Hematopoietic multipotent progenitor cell treated with erythropoietin and hydrocortisone succinate and interleukin-3 and kit ligand, for 15 days (in vitro differentiated cells): ENCODE results near the gene UBE2G1.

Experiments used
- DNase-seq: peaks from one replicate; pipeline ENCODE4 v3.0.0-alpha.2; 2015; ENCODE audit warnings: low spot score

The UBE2G1 gene

DNA sequence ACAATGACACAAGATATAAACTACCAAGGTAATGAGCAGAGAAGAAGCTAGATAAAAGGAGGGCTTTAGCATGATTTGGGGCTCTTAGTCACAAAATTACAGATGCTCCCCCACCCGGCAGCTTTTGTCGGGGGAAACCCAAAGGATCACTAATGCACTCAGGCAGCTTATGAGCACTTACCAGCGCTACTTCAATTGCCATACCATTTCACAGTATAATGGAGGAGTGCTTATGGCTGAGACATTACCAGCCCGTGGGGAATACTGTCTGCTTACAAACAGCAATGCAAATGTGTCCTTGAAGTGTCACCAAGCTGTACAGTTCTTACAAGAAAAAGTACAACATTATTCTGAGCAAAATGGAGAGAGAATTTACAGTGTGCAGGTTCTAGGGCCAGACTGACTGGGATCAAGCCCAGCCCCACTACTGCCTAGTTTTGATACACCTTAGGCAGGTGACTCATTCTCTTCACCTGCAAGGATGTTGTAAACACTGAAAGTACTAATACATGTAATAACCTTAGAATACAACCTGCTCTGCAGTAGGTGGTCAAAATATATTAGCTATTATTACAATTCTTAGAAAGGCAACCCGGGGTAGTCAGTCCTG is 119.0 kb downstream of the UBE2G1 start:
- DNase-seq, result no peak

DNA sequence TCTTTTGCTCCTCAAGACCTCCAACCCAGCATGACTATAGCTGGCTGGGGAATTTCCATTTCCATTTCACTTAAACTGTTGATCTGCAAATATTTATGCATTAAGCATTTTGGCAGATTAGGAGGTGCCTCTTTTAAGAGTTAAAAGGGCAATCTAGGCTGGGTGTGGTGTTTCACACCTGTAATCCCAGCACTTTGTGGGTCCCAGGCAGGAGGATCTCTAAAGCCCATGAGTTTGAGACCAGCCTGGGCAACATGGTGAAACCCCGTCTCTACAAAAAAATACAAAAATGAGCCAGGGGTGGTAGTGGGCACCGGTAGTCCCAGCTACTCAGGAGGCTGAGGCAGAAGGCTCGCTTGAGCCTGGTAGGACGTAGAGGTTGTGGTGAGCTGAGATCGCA is 119.8 kb downstream of the UBE2G1 start:
- DNase-seq, result no peak

DNA sequence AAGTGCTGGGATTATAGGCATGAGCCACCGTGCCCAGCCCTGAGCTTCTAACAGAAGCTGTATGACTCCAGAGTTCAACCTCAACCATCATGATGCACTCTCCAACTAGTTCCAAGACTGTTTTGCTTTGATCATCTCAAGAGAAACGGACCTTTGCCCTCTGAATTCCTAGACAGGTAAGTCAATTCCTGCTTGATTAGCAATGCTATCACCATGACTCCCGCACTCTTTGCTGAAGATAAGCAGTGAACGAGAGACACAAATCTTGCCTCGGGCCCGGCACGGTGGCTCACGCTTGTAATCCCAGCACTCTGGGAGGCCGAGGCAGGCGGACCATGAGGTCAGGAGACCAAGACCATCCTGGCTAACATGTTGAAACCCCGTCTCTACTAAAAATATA is 124.9 kb downstream of the UBE2G1 start:
- DNase-seq, result no peak

DNA sequence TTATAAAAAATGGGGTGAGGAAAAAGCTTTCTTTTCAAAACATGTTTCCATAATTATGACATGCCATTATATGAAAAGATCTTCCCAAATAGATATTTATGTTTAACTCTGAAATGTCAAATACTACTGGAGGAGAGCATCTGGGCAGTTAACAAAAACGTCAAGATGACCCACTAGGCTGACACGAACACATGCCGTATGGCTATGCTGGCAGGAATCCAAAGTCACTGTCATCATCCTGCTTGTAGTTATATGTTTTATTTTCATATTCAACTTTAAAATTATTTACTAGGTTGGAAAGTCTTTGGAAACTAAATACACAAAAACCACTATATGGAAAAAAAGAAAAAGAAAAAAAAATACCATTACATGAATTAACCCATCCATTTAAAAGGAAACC is 130.0 kb downstream of the UBE2G1 start:
- DNase-seq, result no peak

DNA sequence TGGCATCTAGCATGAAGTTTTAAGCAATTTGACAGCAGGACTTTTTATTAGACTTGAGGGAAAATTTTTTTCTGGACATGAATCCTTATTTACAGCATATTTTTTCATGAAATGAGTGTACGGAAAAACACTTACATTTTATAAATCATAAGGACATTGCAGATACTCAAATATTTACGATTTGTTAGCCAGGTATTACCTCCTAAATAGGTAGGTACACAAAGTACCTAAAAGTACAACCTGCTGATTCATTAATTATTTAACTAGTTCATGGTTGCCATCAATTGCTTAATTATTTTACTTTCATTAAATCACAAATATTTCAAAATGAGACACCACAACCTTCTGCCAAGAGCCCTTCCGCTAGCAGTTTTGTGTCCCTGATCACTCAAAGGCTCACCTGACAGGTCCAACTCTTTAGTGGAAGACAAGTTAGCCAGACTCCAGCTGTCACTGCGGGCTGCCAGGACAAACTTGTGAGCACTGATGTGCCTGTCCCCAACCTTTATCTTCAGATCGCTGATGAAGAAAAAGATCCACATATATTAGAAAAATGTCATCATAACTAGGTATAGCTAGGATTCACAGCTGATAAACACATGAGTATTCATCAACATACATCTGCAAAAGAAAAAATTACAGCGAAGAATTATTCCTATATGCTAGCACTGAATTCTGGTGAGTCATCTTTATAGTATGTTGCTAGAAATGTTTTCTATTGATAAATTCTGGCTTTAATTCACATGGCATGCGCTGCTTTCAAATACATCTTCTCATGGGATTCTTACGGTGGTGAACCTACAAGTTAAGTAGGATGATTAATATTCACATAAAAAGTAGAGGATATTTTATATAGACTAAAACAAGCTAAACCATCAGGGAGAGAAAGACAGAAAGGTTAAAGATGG is 130.8 kb downstream of the UBE2G1 start:
- no peak for DNase-seq

DNA sequence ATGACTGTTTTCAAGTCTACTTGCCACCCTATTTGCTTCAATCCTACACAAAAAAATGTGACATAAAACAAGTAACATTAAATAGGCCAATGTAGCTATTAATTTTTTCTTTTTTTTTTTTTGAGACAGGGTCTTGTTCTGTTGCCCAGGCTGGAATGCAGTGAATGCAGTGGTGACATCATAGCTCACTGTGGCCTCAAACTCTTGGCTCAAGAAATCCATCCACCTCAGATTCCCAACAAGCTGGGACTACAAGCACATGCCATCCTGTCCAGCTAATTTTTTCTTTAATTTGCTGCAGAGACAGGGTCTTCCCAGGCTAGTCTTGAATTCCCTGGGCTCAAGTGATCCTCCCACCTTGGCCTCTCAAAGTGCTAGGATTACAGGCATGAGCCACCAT is 132.1 kb downstream of the UBE2G1 start:
- DNase-seq, result no peak

DNA sequence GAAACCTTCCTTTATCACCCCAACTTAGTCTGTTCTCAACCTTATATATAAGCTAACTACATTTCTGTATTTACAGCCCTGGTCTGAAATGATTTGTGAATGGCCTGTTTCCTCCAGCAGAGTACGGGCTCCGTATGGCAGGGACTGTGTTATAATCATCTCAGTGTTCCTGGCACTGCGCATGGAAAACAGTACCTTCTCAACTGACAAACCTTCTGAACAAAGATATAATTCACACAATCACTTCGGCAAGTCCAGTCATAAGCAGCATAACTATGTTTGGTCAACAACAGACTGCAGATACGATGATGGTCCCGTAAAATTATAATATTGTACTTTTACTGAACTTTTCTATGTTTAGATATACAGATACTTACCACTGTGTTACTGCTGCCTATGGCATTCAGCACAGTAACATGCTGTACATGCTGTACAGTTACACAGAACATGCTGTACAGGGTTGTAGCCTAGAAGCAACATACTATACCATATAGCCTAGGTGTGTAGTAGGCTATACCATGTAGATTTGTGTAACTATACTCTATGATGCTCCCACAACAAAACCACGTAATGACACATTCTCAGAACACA is 132.7 kb downstream of the UBE2G1 start:
- no peak for DNase-seq

DNA sequence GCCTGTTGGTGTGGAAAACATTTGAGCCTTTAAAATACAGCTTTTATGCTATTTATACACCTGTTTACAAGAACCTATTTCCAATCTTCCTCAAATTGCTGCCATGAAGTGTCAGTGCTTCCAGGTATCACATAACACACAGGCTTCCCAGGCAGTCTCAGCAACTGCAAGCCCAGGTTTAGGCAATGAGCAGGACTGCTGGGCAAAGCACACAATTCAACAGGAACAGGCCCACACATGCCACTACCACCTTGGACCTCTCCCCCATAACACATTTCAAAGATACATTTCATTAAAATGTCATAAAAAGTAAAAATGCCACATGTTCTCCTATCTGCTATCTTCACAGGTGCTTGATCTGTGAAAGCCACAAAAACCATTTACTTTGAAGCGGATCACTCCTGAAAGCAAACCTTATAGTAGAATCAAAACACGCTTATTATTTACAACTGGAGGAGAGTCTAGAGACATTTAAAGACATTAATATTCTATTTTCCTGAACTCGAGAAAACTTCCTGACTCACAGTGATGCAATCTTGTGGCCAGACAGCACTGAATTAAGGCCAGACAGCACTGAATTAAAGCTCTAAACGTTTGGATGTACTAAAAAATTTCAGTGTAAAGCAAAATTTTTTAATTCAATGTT is 134.2 kb downstream of the UBE2G1 start:
- DNase-seq, result no peak

DNA sequence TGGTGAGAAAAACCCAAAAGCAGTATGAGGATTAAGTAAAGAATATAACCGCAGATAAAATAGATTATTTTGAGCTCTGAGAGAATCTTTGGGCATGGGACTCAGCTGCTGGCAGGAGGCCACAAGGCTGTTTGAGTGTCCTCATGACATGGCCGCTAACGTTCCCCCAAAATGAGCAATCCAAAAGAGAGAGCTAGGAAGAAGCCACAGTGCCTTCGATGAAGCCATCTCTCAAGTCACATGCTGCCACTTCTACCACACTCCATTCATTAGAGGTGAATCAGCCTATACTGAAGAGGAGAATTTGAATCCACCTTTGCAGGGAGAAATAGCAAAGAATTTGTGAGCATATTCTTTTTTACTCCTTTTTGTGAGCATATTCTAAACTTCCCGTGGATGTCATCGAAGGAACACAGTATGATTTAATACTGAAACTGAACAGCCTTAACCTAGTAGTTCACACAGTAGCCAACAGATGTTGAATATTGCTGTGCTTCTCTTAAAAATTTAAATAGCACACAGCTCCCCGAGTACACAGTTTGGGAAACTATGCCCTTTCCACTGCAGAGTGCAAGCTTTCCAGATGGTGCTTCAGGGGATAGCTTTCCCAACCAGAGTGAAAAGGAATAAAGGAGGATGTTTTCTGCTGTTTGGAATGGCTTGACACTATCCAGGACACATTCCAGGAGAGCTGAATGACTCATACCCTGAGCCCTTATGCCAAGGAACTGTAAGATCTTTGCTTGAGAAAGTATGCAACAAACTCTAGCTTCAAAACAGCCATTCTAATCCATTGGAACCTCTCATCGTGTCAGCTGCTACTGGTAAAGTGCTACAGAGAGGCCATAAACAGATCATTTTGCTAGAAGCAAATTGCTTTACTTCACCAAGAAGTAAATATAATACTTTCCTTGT is 136.6 kb downstream of the UBE2G1 start:
- no peak for DNase-seq

DNA sequence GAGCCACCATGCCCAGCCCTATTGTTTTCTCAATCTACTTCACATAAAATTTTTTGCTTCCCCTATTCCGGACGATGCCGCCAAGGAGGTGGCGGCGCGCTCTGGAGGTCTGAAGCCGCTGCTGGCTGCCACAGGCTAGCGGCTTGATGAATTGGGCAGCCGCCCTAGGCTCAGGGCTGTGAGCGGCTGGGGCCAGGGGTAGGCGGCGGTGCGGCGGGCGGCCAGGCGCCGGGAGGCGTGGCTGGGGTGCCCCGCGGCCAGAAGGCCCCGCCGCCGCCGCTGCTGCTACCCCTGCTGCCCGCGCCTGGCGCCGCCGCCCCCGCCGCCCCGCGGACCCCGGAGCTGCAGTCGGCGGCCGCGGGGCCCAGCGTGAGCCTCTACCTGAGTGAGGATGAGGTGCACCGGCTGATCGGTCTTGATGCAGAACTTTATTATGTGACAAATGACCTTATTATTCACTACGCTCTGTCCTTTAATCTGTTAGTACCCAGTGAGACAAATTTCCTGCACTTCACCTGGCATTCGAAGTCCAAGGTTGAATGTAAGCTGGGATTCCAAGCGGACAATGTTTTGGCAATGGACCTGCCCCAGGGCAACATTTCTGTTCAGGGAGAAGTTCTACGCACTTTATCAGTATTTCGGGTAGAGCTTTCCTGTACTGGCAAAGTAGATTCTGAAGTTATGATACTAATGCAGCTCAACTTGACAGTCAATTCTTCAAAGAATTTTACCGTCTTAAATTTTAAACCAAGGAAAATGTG is 144.4 kb downstream of the UBE2G1 start:
- no peak for DNase-seq

DNA sequence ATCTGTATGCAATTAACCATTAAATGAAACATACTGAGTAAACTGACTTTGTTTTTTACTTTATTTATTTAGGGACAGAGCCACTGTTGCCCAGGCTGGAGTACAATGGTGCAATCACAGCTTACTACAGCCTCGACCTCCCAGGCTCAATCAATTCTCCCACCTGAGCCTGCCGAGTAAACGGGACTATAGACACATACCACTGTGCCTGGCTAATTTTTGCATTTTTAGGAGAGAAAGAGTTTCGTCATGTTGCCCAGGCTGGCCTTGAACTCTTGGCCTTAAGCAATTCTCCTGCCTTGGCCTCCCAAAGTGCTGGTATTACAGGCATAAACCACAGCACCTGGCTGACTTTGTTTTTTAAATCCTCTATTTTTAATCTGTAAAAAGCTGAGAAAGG is 145.3 kb downstream of the UBE2G1 start:
- no peak for DNase-seq

DNA sequence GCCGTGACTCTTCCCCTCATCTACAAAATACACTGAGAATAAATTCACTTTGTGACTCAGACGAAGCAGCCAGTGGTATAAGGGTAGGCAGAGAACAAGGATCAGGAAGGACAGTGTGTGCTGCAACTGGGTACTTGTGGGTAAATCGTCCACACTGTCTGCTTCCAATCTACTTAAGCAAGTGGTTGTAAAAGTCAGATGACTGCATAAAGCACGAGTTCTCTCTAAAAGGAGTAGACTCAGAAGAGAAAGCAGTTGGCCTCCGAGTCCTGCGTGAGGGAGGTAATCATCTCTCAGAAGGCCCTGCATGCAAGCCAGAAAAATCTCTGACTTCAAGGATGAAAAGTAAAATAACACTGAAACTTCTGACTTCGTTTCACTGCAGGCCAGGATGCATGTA is 145.8 kb downstream of the UBE2G1 start:
- no peak for DNase-seq
